Neural progenitor cell (in vitro differentiated cells): ENCODE results near the gene WEE1. TPM values are rescaled to one million over a fixed set of nuclear protein-coding genes. Genes with fewer than 3 reads are reported as not detected.

Experiments
- DNase-seq: peaks from one replicate; pipeline ENCODE4 v3.0.0-alpha.2; 2016; ENCODE audit warnings: low spot score
- H2AFZ ChIP-seq: fragments of 200-600 bp; sonication (generic); replicated peaks from 2 replicates; pipeline ENCODE4 v1.6.1; 2016; ENCODE audit warnings: antibody characterized with exemption
- H3F3A ChIP-seq: fragments of 200-600 bp; sonication (generic); 2 replicates; pipeline ENCODE4 v1.6.1; 2016; ENCODE audit warnings: antibody characterized with exemption, low read depth
- H3K27ac ChIP-seq: fragments of 200-600 bp; sonication (generic); 2 replicates; pipeline ENCODE4 v1.5.1; 2016; ENCODE audit warnings: mild to moderate bottlenecking
- H3K27me3 ChIP-seq: fragments of 200-600 bp; sonication (generic); 2 replicates; pipeline ENCODE4 v1.6.1; 2016; ENCODE audit warnings: mild to moderate bottlenecking, moderate library complexity
- H3K36me3 ChIP-seq: fragments of 200-600 bp; sonication (generic); 2 replicates; pipeline ENCODE4 v1.5.1; 2016
- H3K4me1 ChIP-seq: fragments of 200-600 bp; sonication (generic); 2 replicates; pipeline ENCODE4 v1.6.1; 2016; ENCODE audit warnings: mixed run types
- H3K4me2 ChIP-seq: fragments of 200-600 bp; sonication (generic); 2 replicates; pipeline ENCODE4 v1.6.1; 2016
- H3K4me3 ChIP-seq: fragments of 200-600 bp; sonication (generic); 2 replicates; pipeline ENCODE4 v1.5.1; 2016
- H3K79me2 ChIP-seq: fragments of 200-600 bp; sonication (generic); 2 replicates; pipeline ENCODE4 v1.6.1; 2016; ENCODE audit warnings: low read depth
- H3K9ac ChIP-seq: fragments of 200-600 bp; sonication (generic); 2 replicates; pipeline ENCODE4 v1.6.1; 2016
- H3K9me3 ChIP-seq: fragments of 200-600 bp; sonication (generic); 2 replicates; pipeline ENCODE4 v1.5.1; 2016; ENCODE audit warnings: low read depth
- H4K20me1 ChIP-seq: fragments of 200-600 bp; sonication (generic); 2 replicates; pipeline ENCODE4 v1.6.1; 2016; ENCODE audit warnings: low read depth
- H3K27ac Mint-ChIP-seq: 3 replicates; pipeline ENCODE4 v1.8.0; 2021; ENCODE audit warnings: mixed read lengths
- H3K27me3 Mint-ChIP-seq: 2 replicates; pipeline ENCODE4 v1.8.0; 2022; ENCODE audit warnings: low read depth, mild to moderate bottlenecking, inconsistent platforms, moderate library complexity, mixed read lengths; ENCODE audit not compliant: insufficient read depth
- H3K36me3 Mint-ChIP-seq: 3 replicates; pipeline ENCODE4 v1.8.0; 2021; ENCODE audit warnings: mixed read lengths
- H3K4me1 Mint-ChIP-seq: 3 replicates; pipeline ENCODE4 v1.8.0; 2021; ENCODE audit warnings: mixed read lengths
- H3K4me3 Mint-ChIP-seq: 3 replicates; pipeline ENCODE4 v1.8.0; 2021; ENCODE audit warnings: mild to moderate bottlenecking, moderate library complexity, mixed read lengths
- H3K9me3 Mint-ChIP-seq: 3 replicates; pipeline ENCODE4 v1.8.0; 2020; ENCODE audit warnings: mixed read lengths
- CTCF ChIP-seq: fragments of 200-600 bp; sonication (generic); IDR thresholded peaks from 2 replicates; pipeline ENCODE4 v1.5.1; 2017; ENCODE audit warnings: antibody characterized with exemption, mild to moderate bottlenecking
- EZH2 ChIP-seq: fragments of 200-600 bp; sonication (generic); IDR thresholded peaks from 2 replicates; pipeline ENCODE4 v1.6.1; 2017; ENCODE audit warnings: antibody characterized with exemption, mild to moderate bottlenecking, moderate library complexity
- EZH2phosphoT487 ChIP-seq: fragments of 200-600 bp; sonication (generic); IDR thresholded peaks from 2 replicates; pipeline ENCODE4 v1.6.1; 2017; ENCODE audit warnings: antibody characterized with exemption
- total RNA-seq: library from RNA; depleted of rRNA; stranded (reverse); fragments of >200 nt; gene quantifications from 2 replicates; pipeline ENCODE4 v1.2.3, GENCODE V29; 2015; ENCODE audit warnings: low replicate concordance

The WEE1 gene
- total RNA-seq, 1 donor from 2014 or later = 156 TPM

GRCh38 chr11:9590717-9591116, 17.2 kb downstream of the WEE1 start:
- Mint-ChIP-seq H3K9me3 (no peaks in the 10 kb centered on the region), H3K27ac (no peak overlapping the region), H3K4me1 (peaks cover 8% of the 10 kb centered on the region), H3K4me3 (no peak overlapping the region), H3K27me3 (peaks cover 5% of the 10 kb centered on the region), H3K36me3 (peaks cover 19% of the 10 kb centered on the region)
- no peak for TF ChIP-seq EZH2
- no peak for TF ChIP-seq CTCF
- no peak for TF ChIP-seq EZH2phosphoT487
- Histone ChIP-seq H3F3A (peaks cover 84% of the 10 kb centered on the region), H3K9ac (no peak overlapping the region), H4K20me1 (peaks cover 7% of the 10 kb centered on the region), H2AFZ (no peak overlapping the region), H3K9me3 (no peaks in the 10 kb centered on the region), H3K4me1 (no peaks in the 10 kb centered on the region), H3K79me2 (peaks cover 8% of the 10 kb centered on the region), H3K27ac (peak overlapping the region; percentile 53), H3K36me3 (peaks cover 38% of the 10 kb centered on the region), H3K4me3 (no peak overlapping the region), H3K27me3 (no peaks in the 10 kb centered on the region), H3K4me2 (no peak overlapping the region)
- DNase-seq = no peak

DNA sequence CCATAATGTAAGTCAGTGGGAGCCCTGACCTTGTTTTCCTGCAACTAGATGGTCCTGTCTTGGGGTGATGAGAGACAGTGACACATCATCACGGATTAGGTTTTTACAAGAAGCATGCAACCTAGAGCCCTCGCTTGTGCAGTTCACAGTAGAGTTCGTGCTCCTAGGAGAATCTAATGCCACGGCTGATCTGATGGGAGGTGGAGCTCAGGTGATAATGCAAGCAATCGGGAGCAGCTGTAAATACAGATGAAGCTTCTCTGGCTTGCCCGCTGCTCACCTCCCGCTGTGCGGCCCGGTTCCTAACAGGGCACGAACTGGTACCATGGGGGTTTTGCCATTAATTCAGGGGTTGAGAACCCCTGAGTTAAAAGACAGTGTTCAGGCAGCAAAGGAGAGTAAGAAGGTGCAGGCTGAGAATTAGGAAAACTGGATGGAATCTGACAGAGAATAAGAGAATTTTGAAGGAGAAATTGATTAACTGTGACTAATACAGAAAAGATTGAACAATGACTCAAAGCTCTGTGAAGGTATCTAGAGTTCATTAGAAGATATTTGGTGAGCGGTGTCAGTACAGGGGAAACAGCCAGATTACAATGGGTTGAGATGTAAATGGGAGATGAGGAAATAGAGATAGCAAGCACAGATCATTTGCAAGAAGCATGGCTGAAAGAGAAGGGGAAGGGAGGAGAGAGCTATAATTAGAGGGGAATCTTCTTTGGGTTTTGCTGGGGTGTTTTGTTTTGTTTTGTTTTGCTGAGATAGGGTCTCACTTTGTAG, 21.0 kb downstream of the WEE1 start:
- Histone ChIP-seq H3K4me2 (peak overlapping the region; percentile 5), H3K4me1 (no peaks in the 10 kb centered on the region), H3K27ac (no peak overlapping the region), H3K36me3 (peaks cover 3% of the 10 kb centered on the region), H3F3A (peaks cover 47% of the 10 kb centered on the region), H3K27me3 (no peaks in the 10 kb centered on the region), H2AFZ (no peak overlapping the region), H3K9me3 (no peaks in the 10 kb centered on the region), H3K9ac (no peak overlapping the region), H4K20me1 (no peaks in the 10 kb centered on the region), H3K4me3 (no peak overlapping the region), H3K79me2 (no peaks in the 10 kb centered on the region)
- H3K27me3 Mint-ChIP-seq = peaks cover 11% of the 10 kb centered on the region
- H3K36me3 Mint-ChIP-seq = no peaks in the 10 kb centered on the region
- no peak overlapping the region for H3K4me3 Mint-ChIP-seq
- no peak for DNase-seq
- peaks cover 8% of the 10 kb centered on the region for H3K4me1 Mint-ChIP-seq
- H3K27ac Mint-ChIP-seq = no peak overlapping the region
- TF ChIP-seq CTCF (no peak), EZH2 (no peak), EZH2phosphoT487 (no peak)
- H3K9me3 Mint-ChIP-seq = no peaks in the 10 kb centered on the region

DNA sequence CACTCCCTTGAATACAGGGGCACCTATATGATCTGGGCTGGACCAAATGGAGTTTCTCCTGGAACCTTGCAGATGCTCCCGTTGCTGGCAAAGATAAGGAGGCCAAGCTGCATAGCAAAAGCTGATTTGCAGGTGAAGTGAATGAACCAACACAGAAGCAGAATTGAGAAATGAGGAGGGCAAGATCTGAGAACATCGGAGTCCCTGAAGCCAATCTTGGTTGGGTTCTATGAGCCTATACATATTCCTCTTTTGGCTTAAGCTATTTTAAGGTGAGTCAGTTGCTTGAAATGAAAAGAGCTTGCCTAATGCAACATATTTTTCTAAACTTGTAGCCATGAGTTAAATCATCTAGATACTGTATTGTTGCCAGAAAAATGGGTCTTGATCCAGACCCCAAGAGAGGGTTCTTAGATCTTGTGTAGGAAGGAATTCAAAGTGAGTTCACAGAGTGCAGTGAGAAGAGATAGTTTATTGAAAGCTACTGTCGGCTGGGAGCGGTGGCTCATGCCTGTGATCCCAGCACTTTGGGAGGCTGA, 23.5 kb downstream of the WEE1 start:
- Histone ChIP-seq H2AFZ (no peak overlapping the region), H3K4me1 (no peaks in the 10 kb centered on the region), H3K4me2 (no peak overlapping the region), H3K79me2 (no peaks in the 10 kb centered on the region), H4K20me1 (no peaks in the 10 kb centered on the region), H3K36me3 (no peaks in the 10 kb centered on the region), H3K27me3 (no peaks in the 10 kb centered on the region), H3K27ac (no peak overlapping the region), H3F3A (peaks cover 26% of the 10 kb centered on the region), H3K9me3 (no peaks in the 10 kb centered on the region), H3K9ac (no peak overlapping the region), H3K4me3 (no peak overlapping the region)
- no peak overlapping the region for H3K27ac Mint-ChIP-seq
- H3K36me3 Mint-ChIP-seq = no peaks in the 10 kb centered on the region
- H3K4me1 Mint-ChIP-seq = peaks cover 19% of the 10 kb centered on the region
- no peak overlapping the region for H3K4me3 Mint-ChIP-seq
- TF ChIP-seq EZH2phosphoT487 (no peak), EZH2 (no peak), CTCF (no peak)
- DNase-seq = no peak
- H3K9me3 Mint-ChIP-seq = no peaks in the 10 kb centered on the region
- peaks cover 8% of the 10 kb centered on the region for H3K27me3 Mint-ChIP-seq
